Measurements from ENCODE around the gene ZFP1.

GRCh38 chr16:75175074-75175473 is 26.8 kb downstream of the ZFP1 start:
- TF ChIP-seq POLR2A (IDR thresholded peaks at IDR 0.05) (no peak), CTCF (IDR thresholded peaks at IDR 0.05) (no peak)

All from vagina (tissue), 2 donors.